ENCODE results near the gene CENPM. TPM values are rescaled to one million over a fixed set of nuclear protein-coding genes. Genes with fewer than 3 reads are reported as not detected.

The CENPM gene
- total and polyA plus RNA-seq, 2 donors (not counting 3 experiments of a cell fraction or from before 2014, with no cell fraction given): 34.5 to 37.4 TPM

DNA sequence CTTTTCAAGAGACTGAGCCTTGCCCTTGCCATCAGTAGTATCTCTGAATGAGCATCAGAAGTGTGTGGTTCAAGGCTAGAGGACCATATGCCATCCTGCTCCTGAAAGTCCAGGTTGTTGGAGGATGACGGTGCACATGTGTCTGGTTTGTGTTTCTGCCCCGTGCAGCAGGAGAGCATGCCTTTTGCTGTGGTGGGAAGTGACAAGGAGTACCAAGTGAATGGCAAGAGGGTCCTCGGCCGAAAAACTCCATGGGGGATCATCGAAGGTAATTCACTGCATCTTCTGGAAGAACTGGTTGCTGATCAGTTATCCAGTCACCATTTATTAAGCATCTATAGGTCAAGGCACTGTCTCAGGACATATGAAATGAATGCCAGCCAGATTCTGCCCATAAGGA is 45.5 kb upstream of the CENPM start:
- H3K9me3 ChIP-seq (replicated peaks; ENCODE audit: control insufficient read depth, insufficient read depth, low read length): no peaks in the 10 kb centered on the region
- TF ChIP-seq POLR2A (IDR thresholded peaks at IDR 0.05; ENCODE audit: low read depth, low read length) (no peak), JUN (IDR thresholded peaks at IDR 0.05; ENCODE audit: borderline replicate concordance, insufficient read depth, insufficient read length, low read depth) (no peak), EZH2 (IDR thresholded peaks at IDR 0.05; ENCODE audit: borderline replicate concordance, low read depth, low read length, severe bottlenecking) (no peak), GATA2 (IDR thresholded peaks at IDR 0.05; ENCODE audit: insufficient read depth, insufficient read length, low read depth, low read length) (no peak), MYC (IDR thresholded peaks at IDR 0.05; ENCODE audit: low read depth, low read length) (no peak), FOS (IDR thresholded peaks at IDR 0.05; ENCODE audit: borderline replicate concordance, insufficient read depth, low read length) (no peak), POLR2AphosphoS5 (IDR thresholded peaks at IDR 0.05; ENCODE audit: insufficient read depth, low read depth, low read length) (no peak)
- TF ChIP-seq, protein P1, sequence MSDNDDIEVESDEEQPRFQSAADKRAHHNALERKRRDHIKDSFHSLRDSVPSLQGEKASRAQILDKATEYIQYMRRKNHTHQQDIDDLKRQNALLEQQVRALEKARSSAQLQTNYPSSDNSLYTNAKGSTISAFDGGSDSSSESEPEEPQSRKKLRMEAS (IDR thresholded peaks at IDR 0.05; ENCODE audit: insufficient read depth, insufficient read length): no peak
- TF ChIP-seq, protein P2, sequence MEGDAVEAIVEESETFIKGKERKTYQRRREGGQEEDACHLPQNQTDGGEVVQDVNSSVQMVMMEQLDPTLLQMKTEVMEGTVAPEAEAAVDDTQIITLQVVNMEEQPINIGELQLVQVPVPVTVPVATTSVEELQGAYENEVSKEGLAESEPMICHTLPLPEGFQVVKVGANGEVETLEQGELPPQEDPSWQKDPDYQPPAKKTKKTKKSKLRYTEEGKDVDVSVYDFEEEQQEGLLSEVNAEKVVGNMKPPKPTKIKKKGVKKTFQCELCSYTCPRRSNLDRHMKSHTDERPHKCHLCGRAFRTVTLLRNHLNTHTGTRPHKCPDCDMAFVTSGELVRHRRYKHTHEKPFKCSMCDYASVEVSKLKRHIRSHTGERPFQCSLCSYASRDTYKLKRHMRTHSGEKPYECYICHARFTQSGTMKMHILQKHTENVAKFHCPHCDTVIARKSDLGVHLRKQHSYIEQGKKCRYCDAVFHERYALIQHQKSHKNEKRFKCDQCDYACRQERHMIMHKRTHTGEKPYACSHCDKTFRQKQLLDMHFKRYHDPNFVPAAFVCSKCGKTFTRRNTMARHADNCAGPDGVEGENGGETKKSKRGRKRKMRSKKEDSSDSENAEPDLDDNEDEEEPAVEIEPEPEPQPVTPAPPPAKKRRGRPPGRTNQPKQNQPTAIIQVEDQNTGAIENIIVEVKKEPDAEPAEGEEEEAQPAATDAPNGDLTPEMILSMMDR (IDR thresholded peaks at IDR 0.05; ENCODE audit: extremely low read depth in 1 of 2, insufficient read depth in 1 of 2, low read depth in 1 of 2, low read length in 2 of 2): no peak
- H3K4me1 ChIP-seq (ENCODE audit: control insufficient read depth, extremely low read depth, insufficient read depth, low read length): no peaks in the 10 kb centered on the region
- ChIA-PET POLR2A (no interaction called here), CTCF (interaction anchor here (1.3 kb wide), 1 partner anchor 9 kb away, joined by 3 read pairs; no protein-coding TSS in a partner anchor)
- no peaks in the 10 kb centered on the region for H3K9me1 ChIP-seq (replicated peaks; ENCODE audit: control insufficient read depth, extremely low read depth, insufficient read depth, low read length)
- no peak overlapping the region for H3K9ac ChIP-seq (replicated peaks; ENCODE audit: extremely low read depth, insufficient read depth, low read length)
- H4K20me1 ChIP-seq (replicated peaks; ENCODE audit: control insufficient read depth, extremely low read depth, insufficient read depth, low read length): no peaks in the 10 kb centered on the region
- no peaks in the 10 kb centered on the region for H3K79me2 ChIP-seq (ENCODE audit: control insufficient read depth, insufficient read depth, low read length)
- no peak overlapping the region for H2AFZ ChIP-seq (ENCODE audit: low read depth, low read length)
- BruUV-seq (replicated peaks): no TSS peak
- H3K27me3 ChIP-seq (ENCODE audit: control insufficient read depth in 2 of 2, insufficient read depth in 2 of 2, low read length in 2 of 2): peaks cover 0 to 12% of the 10 kb centered on the region in 2 experiments
- H3K4me3 ChIP-seq (replicated peaks in 1 of 3; ENCODE audit: insufficient read depth in 1 of 3, low read depth in 1 of 3, low read length in 3 of 3): no peak overlapping the region
- dilution Hi-C loops (cut with MboI; ENCODE audit: extremely low pct_ligation_motif_present, low sequenced_read_pairs): no loop called here
- no peaks in the 10 kb centered on the region for H3K36me3 ChIP-seq (ENCODE audit: control insufficient read depth in 2 of 2, extremely low read depth in 1 of 2, insufficient read depth in 2 of 2, low read length in 2 of 2)
- H3K4me2 ChIP-seq (ENCODE audit: insufficient read depth, low read length): no peak overlapping the region
- no peak overlapping the region for H3K27ac ChIP-seq (ENCODE audit: insufficient read depth, low read depth, low read length)
- DNase-seq (ENCODE audit: low read depth, low spot score) (no peak), FAIRE-seq (no peak)
- intact Hi-C loops (cut with micrococcal nuclease): no loop called here
